Prostate gland (tissue), 2 donors: ENCODE results near the gene VAMP3. TPM values are rescaled to one million over a fixed set of nuclear protein-coding genes. Genes with fewer than 3 reads are reported as not detected.

Source experiments
- DNase-seq: peaks from one replicate; pipeline ENCODE4 v3.0.0-alpha.2; 2019; ENCODE audit warnings: low spot score
- H3K27ac ChIP-seq, 2 donors: fragments of 200-600 bp; sonication (generic); 2 replicates each; pipeline ENCODE4 v1.5.1; 2017 to 2019
- H3K27me3 ChIP-seq: fragments of 200-600 bp; sonication (generic); replicated peaks from 2 replicates; pipeline ENCODE4 v1.5.1; 2019; ENCODE audit not compliant: insufficient read depth
- H3K36me3 ChIP-seq, 2 donors: fragments of 200-600 bp; sonication (generic); 1 replicate in 1 of 2; 2 replicates in 1 of 2; pipeline versions ENCODE4 v1.5.1 to v1.8.1; 2017 to 2019
- H3K4me1 ChIP-seq: fragments of 200-600 bp; sonication (generic); replicated peaks from 2 replicates; pipeline ENCODE4 v1.5.1; 2019
- H3K4me3 ChIP-seq, 2 donors: fragments of 200-600 bp; sonication (generic); 2 replicates each; pipeline ENCODE4 v1.5.1; 2017 to 2019
- H3K9me3 ChIP-seq: fragments of 200-600 bp; sonication (generic); 2 replicates; pipeline ENCODE4 v1.5.1; 2017
- CTCF ChIP-seq, 4 experiments: fragments of 200-600 bp in 2 of 4; fragments of 450-650 bp in 2 of 4; sonication (generic) in 2 of 4; IDR thresholded peaks; 1 replicate in 3 of 4; 2 replicates in 1 of 4; pipeline ENCODE4 v1.5.1; 2016 to 2019; ENCODE audit warnings: antibody characterized with exemption in 4 of 4, mild to moderate bottlenecking in 2 of 4, moderate library complexity in 2 of 4
- POLR2A ChIP-seq: fragments of 450-650 bp; IDR thresholded peaks from one replicate; pipeline ENCODE4 v1.6.1; 2016; ENCODE audit warnings: antibody characterized with exemption, mild to moderate bottlenecking
- POLR2AphosphoS5 ChIP-seq: sonication (generic); formaldehyde crosslinking; IDR thresholded peaks from one replicate; pipeline ENCODE4 v1.6.1; 2017; ENCODE audit warnings: antibody characterized with exemption
- WGBS: methylation state at CpG from one replicate; pipeline ENCODE4 v1.1.5; 2018; 5-methylcytosine and 5-hydroxymethylcytosine counted together
- intact Hi-C: fragments of 100-400 bp; cut with DNase I; formaldehyde crosslinking; loops from one replicate; pipeline ENCODE4 v1.14.2; 2022
- total RNA-seq, 2 donors: library from RNA; depleted of rRNA; stranded (reverse); fragments of >200 nt; gene quantifications; one replicate each; pipeline ENCODE4 v1.1.0, GENCODE V29; 2016

Gene VAMP3
- total RNA-seq, 2 donors from 2014 or later = 85.2 to 95.1 TPM

DNA sequence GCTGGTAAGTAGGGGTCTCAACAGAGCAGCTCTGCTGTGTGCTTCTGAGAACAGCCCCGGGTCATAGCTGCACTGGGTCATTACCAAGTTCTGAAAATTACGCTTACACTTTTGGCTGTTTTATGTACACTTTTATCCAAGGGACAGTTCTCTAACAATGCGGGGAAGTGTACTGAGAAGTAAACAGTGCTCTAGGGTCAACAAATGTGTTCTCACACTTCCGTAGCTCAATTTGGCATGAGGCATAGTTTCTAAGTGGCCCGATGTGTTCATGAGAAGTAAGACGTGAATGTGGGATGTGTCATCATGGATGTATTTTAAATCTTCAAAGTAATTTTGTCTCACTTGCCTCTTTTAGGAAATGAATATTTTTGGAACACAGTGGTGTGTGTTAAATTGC lies 10.9 kb upstream of the VAMP3 start:
- no peak overlapping the region for H3K4me3 ChIP-seq
- 74% methylated on average over 6 of the region's 6 CpGs for WGBS
- no peak for TF ChIP-seq CTCF (IDR thresholded peaks at IDR 0.05)
- TF ChIP-seq POLR2AphosphoS5 = no peak
- TF ChIP-seq POLR2A = no peak
- DNase-seq = no peak
- intact Hi-C loops = no loop called here
- no peaks in the 10 kb centered on the region for H3K36me3 ChIP-seq
- H3K27ac ChIP-seq = no peak overlapping the region
- no peaks in the 10 kb centered on the region for H3K9me3 ChIP-seq
- no peaks in the 10 kb centered on the region for H3K4me1 ChIP-seq
- no peaks in the 10 kb centered on the region for H3K27me3 ChIP-seq

DNA sequence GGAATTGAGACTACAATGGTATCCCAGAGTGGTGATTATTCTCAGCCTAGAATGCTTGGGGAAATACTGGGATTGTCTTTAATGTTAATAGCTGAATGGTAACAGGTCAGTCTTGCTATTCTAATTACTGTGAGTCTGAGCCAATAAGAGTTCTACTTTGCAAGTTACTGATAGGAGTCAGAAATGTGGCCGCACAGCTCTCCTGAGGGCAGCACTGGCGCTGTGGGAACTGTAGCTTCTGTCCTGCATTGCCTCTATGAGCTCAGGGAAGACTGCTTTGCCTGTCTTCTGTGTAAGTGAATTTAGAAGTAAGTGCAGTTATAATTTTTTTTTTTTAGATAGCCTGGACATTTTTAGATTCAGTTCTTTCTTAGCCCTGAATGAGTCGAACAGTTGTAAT lies 10.0 kb upstream of the VAMP3 start:
- no peak overlapping the region for H3K27ac ChIP-seq
- H3K4me3 ChIP-seq = no peak overlapping the region
- no peak for DNase-seq
- WGBS = 90% methylated on average over 3 of the region's 3 CpGs
- H3K36me3 ChIP-seq = no peaks in the 10 kb centered on the region
- H3K27me3 ChIP-seq = no peaks in the 10 kb centered on the region
- no peaks in the 10 kb centered on the region for H3K9me3 ChIP-seq
- TF ChIP-seq CTCF (IDR thresholded peaks at IDR 0.05) (no peak), POLR2AphosphoS5 (no peak), POLR2A (no peak)
- H3K4me1 ChIP-seq = no peaks in the 10 kb centered on the region
- intact Hi-C loops = no loop called here

GRCh38 chr1:7767176-7767575 lies 3.9 kb upstream of the VAMP3 start:
- Histone ChIP-seq H3K36me3 (no peaks in the 10 kb centered on the region), H3K27ac (no peak overlapping the region), H3K9me3 (no peaks in the 10 kb centered on the region), H3K27me3 (no peaks in the 10 kb centered on the region), H3K4me1 (peaks cover 2% of the 10 kb centered on the region), H3K4me3 (no peak overlapping the region)
- TF ChIP-seq POLR2A (no peak), CTCF (IDR thresholded peaks at IDR 0.05) (no peak), POLR2AphosphoS5 (no peak)
- DNase-seq = no peak
- intact Hi-C loops = no loop called here
- WGBS = 89% methylated on average over 4 of the region's 4 CpGs

DNA sequence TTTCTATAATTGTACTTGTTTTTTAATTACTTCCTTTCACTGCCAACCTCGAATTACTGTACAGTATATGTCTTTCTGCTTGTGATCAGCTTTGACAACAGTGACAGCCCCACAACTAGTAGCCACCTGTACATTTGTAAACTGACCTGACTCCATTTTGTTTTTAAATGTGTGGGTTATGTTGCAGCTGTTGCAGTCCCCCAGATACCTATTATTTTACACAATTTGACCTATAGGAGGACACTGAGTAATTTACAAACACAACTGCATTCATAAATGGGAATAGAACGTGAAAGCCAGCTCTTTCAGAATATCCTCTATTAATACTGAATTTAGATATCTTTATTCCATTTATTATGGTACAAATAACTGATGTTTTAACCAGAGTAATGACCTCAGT lies 2.5 kb upstream of the VAMP3 start:
- no peak for TF ChIP-seq CTCF (IDR thresholded peaks at IDR 0.05)
- no peak for TF ChIP-seq POLR2A
- TF ChIP-seq POLR2AphosphoS5 = no peak
- Histone ChIP-seq H3K36me3 (no peaks in the 10 kb centered on the region), H3K9me3 (no peaks in the 10 kb centered on the region), H3K27ac (no peak overlapping the region), H3K27me3 (no peaks in the 10 kb centered on the region), H3K4me1 (peaks cover 5% of the 10 kb centered on the region), H3K4me3 (no peak overlapping the region)
- no peak for DNase-seq
- WGBS = 51% methylated on average over 2 of the region's 2 CpGs
- intact Hi-C loops = no loop called here

DNA sequence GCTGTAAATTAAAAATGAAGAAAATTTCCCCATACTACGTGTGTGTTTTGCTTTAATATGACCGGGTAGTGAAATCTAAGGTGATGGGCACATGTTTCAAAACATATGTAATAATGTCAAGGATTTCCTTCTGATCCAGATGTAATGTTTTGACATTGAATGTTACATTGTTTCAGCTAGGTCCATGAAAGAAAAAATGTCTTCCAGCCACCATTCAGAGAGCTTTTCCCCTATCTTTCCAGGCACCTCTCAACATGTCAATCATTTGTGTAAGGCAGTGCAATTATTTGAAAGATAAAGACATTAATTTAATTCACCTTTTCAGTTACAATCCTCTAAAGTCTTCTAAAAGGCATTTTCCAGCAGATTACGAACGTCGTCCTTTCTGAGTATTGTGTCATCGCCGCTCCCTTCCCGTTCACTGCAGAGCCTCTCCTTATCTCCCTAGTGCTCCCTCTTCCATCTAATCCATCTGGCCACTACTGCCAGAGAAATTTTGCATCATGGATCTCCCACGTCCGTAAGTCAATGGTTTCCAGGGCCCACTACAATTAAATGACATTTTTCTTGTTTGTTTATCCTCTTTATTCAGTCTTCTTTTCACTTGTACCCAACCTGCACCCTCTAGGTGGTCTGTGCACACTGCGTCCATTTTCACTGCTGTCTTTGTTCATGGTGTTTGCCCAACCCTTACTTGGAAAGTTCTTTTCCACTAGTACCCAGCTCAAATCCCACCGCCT lies 1.3 kb upstream of the VAMP3 start:
- TF ChIP-seq POLR2A = no peak
- no peak for TF ChIP-seq POLR2AphosphoS5
- TF ChIP-seq CTCF (IDR thresholded peaks at IDR 0.05) = no peak
- no peaks in the 10 kb centered on the region for H3K36me3 ChIP-seq
- DNase-seq = no peak
- 92% methylated on average over 12 of the region's 12 CpGs for WGBS
- H3K27ac ChIP-seq = no peak overlapping the region
- no peaks in the 10 kb centered on the region for H3K27me3 ChIP-seq
- intact Hi-C loops = no loop called here
- peaks cover 5% of the 10 kb centered on the region for H3K4me1 ChIP-seq
- H3K9me3 ChIP-seq = no peaks in the 10 kb centered on the region
- no peak overlapping the region for H3K4me3 ChIP-seq
